NCI-H526 treated with DMSO at 0.1 percent for 48 hours (cell line): ENCODE results near the gene HDAC4.
A peak's percentile ranks its signal among the peaks of the same experiment; 100 is the strongest.

ENCODE experiments used
- DNase-seq: peaks from one replicate; lab custom pipeline; 2025; lab: John Stamatoyannopoulos, UW

The HDAC4 gene

GRCh38 chr2:239154971-239155805, 245.6 kb downstream of the HDAC4 start:
- DNase-seq = no peak

GRCh38 chr2:239153806-239154591, 246.8 kb downstream of the HDAC4 start:
- no peak for DNase-seq

DNA sequence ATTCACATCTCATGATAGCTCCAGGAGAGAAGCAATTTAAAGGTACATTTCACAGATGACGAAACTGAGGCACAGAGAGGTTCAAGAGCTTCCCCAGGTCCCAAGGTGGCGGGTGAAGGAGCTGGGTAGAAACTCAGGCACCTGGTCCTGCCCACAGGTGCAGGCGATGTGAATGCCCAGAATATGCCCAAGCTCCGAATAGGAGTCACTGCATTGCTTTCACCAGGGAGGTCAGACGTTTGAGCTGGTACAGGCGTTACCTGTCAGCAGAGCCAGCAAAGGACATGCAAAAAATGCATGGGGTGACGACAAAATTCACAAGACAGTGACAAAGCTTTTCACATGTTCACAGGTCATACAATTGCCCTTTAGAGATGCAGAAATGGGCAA, 247.9 kb downstream of the HDAC4 start:
- DNase-seq = no peak

DNA sequence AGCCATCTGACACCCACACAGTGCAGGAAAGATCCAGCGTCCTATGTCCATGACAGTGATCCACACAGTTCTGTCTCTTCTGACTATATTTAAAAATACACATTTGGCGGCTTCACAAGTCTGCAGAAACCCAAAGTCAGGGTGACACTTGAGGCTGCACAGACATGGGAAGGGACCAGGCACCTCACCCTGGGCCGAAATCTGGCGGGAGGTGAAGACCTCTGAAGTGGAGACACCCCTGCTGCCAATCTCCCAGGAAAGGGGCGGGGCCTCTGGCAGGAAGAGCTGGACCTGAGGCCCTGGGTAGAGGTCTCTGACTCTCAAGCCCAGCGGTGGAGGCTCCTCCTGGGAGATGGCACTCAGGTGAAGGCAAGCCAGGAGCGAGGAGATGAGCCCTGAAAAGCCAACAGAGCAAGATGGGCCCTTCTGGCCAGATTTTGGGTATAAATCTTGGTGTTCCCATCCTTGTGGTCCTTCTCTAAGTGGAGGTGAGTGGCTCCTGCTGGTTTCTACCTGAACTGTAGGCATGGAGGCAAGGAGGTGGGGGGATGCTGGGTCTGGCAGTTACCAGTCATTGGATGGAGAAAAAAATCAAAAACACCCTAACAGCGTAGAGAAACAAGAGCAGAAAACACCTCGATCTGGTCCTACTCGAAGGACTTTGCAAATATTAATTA, 248.4 kb downstream of the HDAC4 start:
- DNase-seq = no peak

DNA sequence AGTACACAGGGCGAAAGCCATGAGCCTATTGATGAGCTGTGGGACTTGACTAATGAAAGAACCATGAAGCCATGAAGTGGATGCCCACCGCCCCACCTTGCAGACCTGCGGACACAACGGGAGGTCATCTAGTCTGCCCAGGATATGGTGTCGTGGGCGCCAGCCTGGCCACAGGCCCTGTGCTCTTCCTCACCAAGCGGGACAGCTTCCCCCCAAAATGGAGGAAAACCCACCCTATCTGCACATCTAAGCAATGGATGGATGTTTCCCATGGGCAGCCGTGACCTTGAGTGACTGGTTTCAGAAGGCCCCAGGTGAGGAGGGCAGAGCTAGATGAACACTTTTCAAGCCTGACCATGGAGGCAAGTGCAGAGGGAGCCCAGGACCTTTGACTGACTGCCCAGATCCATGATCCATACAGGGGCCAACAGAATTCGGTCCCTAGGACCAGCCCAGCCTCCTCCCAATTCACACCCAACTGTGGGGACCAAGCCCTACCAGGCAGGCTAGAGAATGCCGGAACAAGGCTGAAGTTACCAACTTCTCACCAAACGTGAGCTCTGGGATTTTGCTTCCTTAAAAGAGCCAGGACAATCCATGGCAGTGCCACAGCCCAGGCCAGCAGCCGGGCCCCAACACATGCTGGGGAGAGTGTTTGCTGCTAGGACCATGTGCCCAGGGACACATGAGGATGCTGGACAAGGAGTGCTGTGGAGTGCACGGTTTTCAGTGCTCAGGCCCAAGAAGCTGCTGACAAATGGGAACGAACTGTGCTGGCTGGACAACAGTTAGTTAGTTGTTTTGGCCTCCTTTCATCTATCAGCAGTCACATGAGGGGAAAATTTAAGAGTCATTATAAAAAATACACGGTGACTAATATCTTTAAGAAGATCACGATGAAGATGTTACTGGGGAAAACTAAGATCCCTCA, 249.4 kb downstream of the HDAC4 start:
- no peak for DNase-seq

- no peak for DNase-seq
Measured at GRCh38 chr2:239150125-239151011, 250.5 kb downstream of the HDAC4 start.

GRCh38 chr2:239149501-239149900, 251.3 kb downstream of the HDAC4 start:
- no peak for DNase-seq

DNA sequence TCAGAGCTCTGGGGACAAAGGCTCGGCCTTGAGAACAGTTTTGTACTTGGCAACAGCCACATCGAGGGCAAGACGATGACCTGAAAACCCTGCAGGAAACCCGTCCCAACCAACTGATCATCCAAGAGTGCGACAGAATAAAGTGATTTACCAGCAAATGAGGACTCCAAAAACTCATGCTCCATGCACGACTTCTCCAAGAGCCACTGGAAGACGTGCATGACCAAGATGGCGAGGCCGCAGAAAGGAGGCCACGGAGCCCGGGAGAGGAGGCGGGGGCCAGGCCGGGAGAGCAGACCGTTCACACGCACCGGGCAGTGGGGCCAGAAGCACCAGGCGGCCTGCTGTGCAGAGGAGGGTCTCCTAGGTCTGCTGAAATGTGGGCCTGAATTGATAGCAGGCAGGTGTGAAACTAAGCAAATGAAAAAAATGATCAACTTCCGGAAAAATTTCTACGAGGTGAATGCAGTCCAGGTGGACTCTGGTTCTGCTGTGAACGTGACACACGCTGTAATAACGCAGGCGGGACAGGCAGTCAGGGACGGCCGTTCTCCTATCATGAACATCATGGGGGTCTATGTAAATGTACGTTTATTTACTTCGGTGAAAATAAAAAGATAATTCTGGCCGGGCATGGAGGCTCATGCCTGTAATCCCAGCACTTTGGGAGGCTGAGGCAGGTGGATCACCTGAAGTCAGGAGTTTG, 252.2 kb downstream of the HDAC4 start:
- no peak for DNase-seq

GRCh38 chr2:239147376-239147775, 253.4 kb downstream of the HDAC4 start:
- DNase-seq = no peak

DNA sequence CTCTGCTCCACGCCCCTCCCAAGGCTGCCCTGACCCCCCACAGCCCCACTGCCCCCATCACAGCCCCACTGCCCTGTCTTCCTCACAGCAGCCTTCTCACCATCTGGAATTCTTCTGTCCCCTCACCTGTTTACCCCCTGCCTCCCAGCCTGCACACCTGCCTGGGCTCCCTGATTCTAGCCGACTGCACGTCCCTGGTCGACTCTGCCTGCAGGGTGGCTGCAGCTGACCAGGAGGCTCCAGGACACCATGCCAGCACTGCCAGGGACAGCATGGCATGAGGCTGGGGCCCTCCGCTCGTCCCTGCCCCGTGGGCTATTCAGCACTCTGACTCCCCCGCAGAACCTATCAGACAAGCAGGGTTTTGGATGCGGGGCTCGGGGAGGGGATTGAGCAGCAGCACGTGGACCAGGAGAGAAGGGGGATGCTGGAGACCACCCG, 254.1 kb downstream of the HDAC4 start:
- DNase-seq = no peak

DNA sequence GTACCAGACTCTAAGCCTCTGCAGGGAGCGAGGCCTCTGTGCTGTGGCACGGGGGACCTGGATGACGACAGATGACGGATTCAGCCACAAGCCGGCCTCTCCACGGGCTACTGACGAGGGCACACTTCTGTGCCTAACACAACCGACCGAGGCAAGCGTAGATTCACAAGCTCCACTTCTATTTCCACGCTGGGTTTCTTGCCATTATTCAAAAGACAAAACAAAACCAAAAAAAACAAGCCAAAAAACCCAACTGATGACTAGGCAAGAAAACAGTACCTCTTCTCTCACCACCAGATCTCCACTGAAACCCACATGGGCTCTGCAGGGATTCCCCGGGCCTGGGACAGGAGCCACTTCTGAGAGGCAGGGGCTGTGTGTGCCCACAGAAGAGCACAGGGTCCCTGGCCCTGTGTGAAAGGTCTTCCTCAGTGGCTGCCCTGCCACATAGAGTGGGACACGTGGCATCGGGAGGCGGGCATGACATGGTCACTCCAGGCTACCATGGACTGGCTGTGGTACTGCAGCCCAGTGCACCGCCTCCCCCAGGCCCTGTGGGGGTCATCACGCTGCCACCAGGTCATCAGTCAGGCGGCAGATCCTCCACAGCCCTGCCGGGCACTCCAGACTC, 254.7 kb downstream of the HDAC4 start:
- DNase-seq = no peak

DNA sequence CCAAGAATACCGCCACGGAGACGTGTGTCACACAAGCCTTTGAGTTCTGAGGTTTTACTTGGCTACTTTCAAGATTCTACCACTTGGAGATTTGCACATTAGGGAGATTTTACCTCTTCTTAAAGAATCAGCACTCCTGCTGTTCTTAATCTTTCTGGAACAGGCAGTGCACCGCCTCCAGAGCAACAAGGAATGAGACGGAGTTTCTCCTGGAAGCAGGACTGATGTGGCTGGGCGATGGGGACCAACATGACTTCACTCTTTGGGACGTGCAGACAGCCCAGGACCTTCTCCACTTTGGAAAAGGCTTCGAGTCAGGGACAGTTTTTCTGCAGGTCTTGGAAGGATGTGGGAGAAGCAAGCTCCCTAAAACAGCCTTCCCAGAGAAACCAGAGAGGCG, 255.2 kb downstream of the HDAC4 start:
- no peak for DNase-seq

GRCh38 chr2:239145106-239145505, 255.7 kb downstream of the HDAC4 start:
- DNase-seq = no peak

GRCh38 chr2:239144713-239144999, 256.2 kb downstream of the HDAC4 start:
- DNase-seq = no peak

- peak; percentile 22 for DNase-seq
Measured at GRCh38 chr2:239143858-239144712, 256.7 kb downstream of the HDAC4 start.

DNA sequence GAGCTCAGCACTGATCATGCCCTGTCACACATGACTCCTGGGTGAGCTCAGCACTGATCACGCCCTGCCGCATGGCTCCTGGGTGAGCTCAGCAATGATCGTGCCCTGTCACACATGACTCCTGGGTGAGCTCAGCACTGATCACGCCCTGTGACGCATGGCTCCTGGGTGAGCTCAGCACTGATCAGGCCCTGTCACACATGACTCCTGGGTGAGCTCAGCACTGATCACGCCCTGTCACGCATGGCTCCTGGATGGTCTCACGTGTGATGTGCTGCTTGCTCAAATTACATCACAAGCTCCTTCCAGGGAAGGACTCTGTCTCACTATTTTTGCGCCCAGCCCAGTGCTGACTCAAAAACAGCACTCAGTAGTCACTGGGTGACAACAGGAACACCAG, 258.0 kb downstream of the HDAC4 start:
- DNase-seq = no peak

DNA sequence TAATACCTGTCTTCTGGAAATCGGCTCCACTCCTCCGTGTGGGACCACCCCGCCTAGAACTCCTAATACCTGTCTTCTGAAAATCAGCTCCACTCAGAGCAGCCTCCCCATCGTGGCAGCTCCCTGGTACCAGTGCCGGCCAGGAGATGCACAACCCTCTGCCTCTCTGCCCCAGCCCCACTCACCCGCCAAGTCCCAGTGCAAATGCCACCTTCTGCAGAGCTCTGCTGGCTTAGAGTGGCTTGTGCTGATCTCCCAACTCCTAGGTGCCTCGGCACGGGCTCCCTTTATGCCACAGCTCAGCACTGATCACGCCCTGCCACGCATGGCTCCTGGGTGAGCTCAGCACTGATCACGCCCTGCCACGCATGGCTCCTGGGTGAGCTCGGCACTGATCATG, 258.5 kb downstream of the HDAC4 start:
- no peak for DNase-seq

GRCh38 chr2:239141021-239141760, 259.6 kb downstream of the HDAC4 start:
- DNase-seq = no peak
